ENCODE measurements around the gene TMIGD2. TPM values are rescaled to one million over a fixed set of nuclear protein-coding genes. Genes with fewer than 3 reads are reported as not detected.

TMIGD2 gene
- total and polyA plus RNA-seq, 4 donors: 0.16 to 0.94 (median 0.48) TPM

- H3K36me3 ChIP-seq (ENCODE audit: control insufficient read depth in 4 of 4, insufficient read depth in 3 of 4, low read depth in 1 of 4, low read length in 3 of 4): peaks cover 0 to 2% (median 0%) of the 10 kb centered on the region in 4 donors
- H3K27me3 ChIP-seq (ENCODE audit: control insufficient read depth in 4 of 4, insufficient read depth in 4 of 4, low read length in 3 of 4): no peaks in the 10 kb centered on the region
- H3K9ac ChIP-seq (ENCODE audit: low read depth in 1 of 2, low read length in 2 of 2): no peak overlapping the region
- peaks cover 5 to 25% (median 20%) of the 10 kb centered on the region in 4 donors for H3K4me1 ChIP-seq (ENCODE audit: control insufficient read depth in 4 of 4, insufficient read depth in 4 of 4, low read length in 3 of 4)
- no peak overlapping the region for H3K27ac ChIP-seq (ENCODE audit: low read depth in 1 of 2, low read length in 2 of 2)
- no peak for DNase-seq (ENCODE audit: low spot score)
- no peaks in the 10 kb centered on the region for H3K9me3 ChIP-seq (ENCODE audit: control insufficient read depth in 4 of 4, low read length in 3 of 4)
- TF ChIP-seq ZBTB33 (IDR thresholded peaks at IDR 0.05) (no peak), RXRA (IDR thresholded peaks at IDR 0.05) (no peak)
- 71% methylated on average over 6 of the region's 6 CpGs for WGBS
- no peak overlapping the region for H3K4me3 ChIP-seq (ENCODE audit: low read depth in 1 of 3, low read length in 3 of 3)
These were observed 45.3 kb upstream of the TMIGD2 start for GRCh38 chr19:4347521-4347920.

GRCh38 chr19:4346020-4346383, 43.8 kb upstream of the TMIGD2 start:
- no peak for TF ChIP-seq MAX (IDR thresholded peaks at IDR 0.05)
- DNase-seq (ENCODE audit: low spot score): no peak
- no peak overlapping the region for H3K9ac ChIP-seq (ENCODE audit: low read depth in 1 of 2, low read length in 2 of 2)
- 73% methylated on average over 6 of the region's 6 CpGs for WGBS
- H3K36me3 ChIP-seq (ENCODE audit: control insufficient read depth in 4 of 4, insufficient read depth in 3 of 4, low read depth in 1 of 4, low read length in 3 of 4): peaks cover 0 to 2% (median 0%) of the 10 kb centered on the region in 4 donors
- H3K27me3 ChIP-seq (ENCODE audit: control insufficient read depth in 4 of 4, insufficient read depth in 4 of 4, low read length in 3 of 4): no peaks in the 10 kb centered on the region
- peaks cover 8 to 39% (median 30%) of the 10 kb centered on the region in 4 donors for H3K4me1 ChIP-seq (ENCODE audit: control insufficient read depth in 4 of 4, insufficient read depth in 4 of 4, low read length in 3 of 4)
- no peaks in the 10 kb centered on the region for H3K9me3 ChIP-seq (ENCODE audit: control insufficient read depth in 4 of 4, low read length in 3 of 4)
- no peak overlapping the region for H3K4me3 ChIP-seq (ENCODE audit: low read depth in 1 of 3, low read length in 3 of 3)
- peak overlapping the region in 1 of 2 donors; percentile 53 for H3K27ac ChIP-seq (ENCODE audit: low read depth in 1 of 2, low read length in 2 of 2)

GRCh38 chr19:4345342-4346019, 43.3 kb upstream of the TMIGD2 start:
- peaks cover 8 to 44% (median 34%) of the 10 kb centered on the region in 4 donors for H3K4me1 ChIP-seq (ENCODE audit: control insufficient read depth in 4 of 4, insufficient read depth in 4 of 4, low read length in 3 of 4)
- H3K9ac ChIP-seq (ENCODE audit: low read depth in 1 of 2, low read length in 2 of 2): no peak overlapping the region
- no peak overlapping the region for H3K4me3 ChIP-seq (ENCODE audit: low read depth in 1 of 3, low read length in 3 of 3)
- H3K27me3 ChIP-seq (ENCODE audit: control insufficient read depth in 4 of 4, insufficient read depth in 4 of 4, low read length in 3 of 4): no peaks in the 10 kb centered on the region
- H3K9me3 ChIP-seq (ENCODE audit: control insufficient read depth in 4 of 4, low read length in 3 of 4): no peaks in the 10 kb centered on the region
- WGBS: 54% methylated on average over 15 of the region's 15 CpGs
- peaks cover 0 to 2% (median 0%) of the 10 kb centered on the region in 4 donors for H3K36me3 ChIP-seq (ENCODE audit: control insufficient read depth in 4 of 4, insufficient read depth in 3 of 4, low read depth in 1 of 4, low read length in 3 of 4)
- DNase-seq (ENCODE audit: low spot score): peak; percentile 44
- H3K27ac ChIP-seq (ENCODE audit: low read depth in 1 of 2, low read length in 2 of 2): peak overlapping the region; percentile 31 to 53
- TF ChIP-seq RXRA (IDR thresholded peaks at IDR 0.05) (peak; percentile 45 to 91), FOXA1 (IDR thresholded peaks at IDR 0.05) (peak; percentile 66), TAF1 (conservative IDR thresholded peaks at IDR 0.05) (no peak), ATF3 (IDR thresholded peaks at IDR 0.05) (no peak), ZBTB33 (IDR thresholded peaks at IDR 0.05) (no peak), HNF4G (IDR thresholded peaks at IDR 0.05) (peak; percentile 8), FOXA2 (IDR thresholded peaks at IDR 0.05) (peak; percentile 25), JUND (IDR thresholded peaks at IDR 0.05) (peak in 1 of 2 donors; percentile 30), RAD21 (IDR thresholded peaks at IDR 0.05) (no peak), YY1 (IDR thresholded peaks at IDR 0.05) (no peak), EGR1 (IDR thresholded peaks at IDR 0.05; ENCODE audit: low read depth in 2 of 2) (peak in 1 of 2 donors; percentile 51), NR2F2 (IDR thresholded peaks at IDR 0.05) (no peak), GABPA (IDR thresholded peaks at IDR 0.05 in 1 of 2, conservative IDR thresholded peaks at IDR 0.05 in 1 of 2) (no peak), REST (IDR thresholded peaks at IDR 0.05) (peak; percentile 48), MAX (IDR thresholded peaks at IDR 0.05) (peak; percentile 74), SP1 (IDR thresholded peaks at IDR 0.05) (peak; percentile 51), CTCF (IDR thresholded peaks at IDR 0.05; ENCODE audit: low read depth, low read length, missing input control) (no peak)
